Mammary epithelial cell (primary cell): ENCODE results near the gene ENOX1.

Experiments used
- CTCF ChIP-seq, 2 donors: IDR thresholded peaks in 1 of 2; conservative IDR thresholded peaks in 1 of 2; 2 replicates each; pipeline ENCODE4 v1.5.1; 2011 to 2012; ENCODE audit warnings: inconsistent platforms in 2 of 2, low read length in 2 of 2, mild to moderate bottlenecking in 2 of 2, control low read depth in 1 of 2, low read depth in 1 of 2; ENCODE audit not compliant: insufficient read depth in 1 of 2; ENCODE audit errors: extremely low read depth in 1 of 2
- EZH2 ChIP-seq: IDR thresholded peaks from 2 replicates; pipeline ENCODE4 v1.6.1; 2012; ENCODE audit warnings: low read length, inconsistent platforms, borderline replicate concordance

- TF ChIP-seq CTCF (conservative IDR thresholded peaks at IDR 0.05 in 1 of 2, IDR thresholded peaks at IDR 0.05 in 1 of 2; ENCODE audit: extremely low read depth in 1 of 2, insufficient read depth in 1 of 2, low read depth in 1 of 2, low read length in 2 of 2): no peak
- no peak for TF ChIP-seq EZH2
Observed at GRCh38 chr13:43268632-43269031, 518.1 kb downstream of the ENOX1 start.
